K562 (cell line): ENCODE data around the gene C19orf12. TPM values are rescaled to one million over a fixed set of nuclear protein-coding genes. Genes with fewer than 3 reads are reported as not detected.

Experiments used
- ATAC-seq: fragments of 200-7000 bp; cut with Tn5 transposase; 3 replicates; pipeline ENCODE4 v1.9.1; 2020; ENCODE audit warnings: moderate library complexity
- BruUV-seq: library from RNA; stranded (reverse); fragments of 400-500 nt; replicated peaks from 2 replicates; lab custom pipeline; 2021; lab: Mats Ljungman, UMichigan
- CTCF ChIA-PET: fragments of 300-600 bp; formaldehyde crosslinking; extraction: SDS; loops from one replicate; lab custom pipeline; 2021; ENCODE audit warnings: low intra/inter-chr PET ratio; lab: Yijun Ruan, JAX
- POLR2A ChIA-PET: fragments of 300-600, 350-650 bp; sonication (Branson Sonifier 250); formaldehyde crosslinking; extraction: SDS; loops from one replicate; lab custom pipeline; 2021; ENCODE audit warnings: antibody characterized with exemption, inconsistent platforms; lab: Yijun Ruan, JAX
- DNase-seq, 4 experiments: peaks; one replicate each; pipeline versions ENCODE4 v3.0.0 to v3.0.0-alpha.2; 2011 to 2018; ENCODE audit warnings: low spot score in 3 of 4, mixed read lengths in 3 of 4; ENCODE audit errors: extremely low read depth in 1 of 4
- FAIRE-seq: peaks from 2 replicates; lab custom pipeline; 2011; peaks lifted over from hg19 to GRCh38; lab: Jason Lieb, UNC
- H2AFZ ChIP-seq: 2 replicates; pipeline ENCODE4 v1.6.0; 2011; ENCODE audit warnings: low read depth, low read length, control low read depth, inconsistent platforms
- H3K27ac ChIP-seq: fragments of 200-600 bp; 3 replicates; pipeline ENCODE4 v1.8.0; 2011; ENCODE audit warnings: low read depth, mild to moderate bottlenecking, control low read depth, inconsistent platforms, low read length, moderate library complexity, mixed read lengths; ENCODE audit errors: extremely low read depth
- H3K27me3 ChIP-seq, 2 experiments: fragments of 300-600 bp in 1 of 2; 2 replicates in 1 of 2; 3 replicates in 1 of 2; pipeline versions ENCODE4 v1.6.0 to v1.8.0; 2011; ENCODE audit warnings: inconsistent platforms in 2 of 2, low read length in 2 of 2, mild to moderate bottlenecking in 1 of 2, mixed read lengths in 1 of 2, moderate library complexity in 1 of 2; ENCODE audit not compliant: control insufficient read depth in 2 of 2, insufficient read depth in 2 of 2
- H3K36me3 ChIP-seq: fragments of 300-600 bp; 3 replicates; pipeline ENCODE4 v1.8.0; 2011; ENCODE audit warnings: mild to moderate bottlenecking, low read length, inconsistent platforms; ENCODE audit not compliant: control insufficient read depth, insufficient read depth
- H3K4me1 ChIP-seq, 2 experiments: fragments of 200-600 bp in 1 of 2; replicated peaks in 1 of 2; 2 replicates in 1 of 2; 3 replicates in 1 of 2; pipeline versions ENCODE4 v1.5.1 to v1.8.0; 2011; ENCODE audit warnings: inconsistent platforms in 2 of 2, low read length in 2 of 2, mild to moderate bottlenecking in 1 of 2, mixed read lengths in 1 of 2, moderate library complexity in 1 of 2; ENCODE audit not compliant: control insufficient read depth in 2 of 2, insufficient read depth in 2 of 2
- H3K4me2 ChIP-seq: 2 replicates; pipeline ENCODE4 v1.6.1; 2011; ENCODE audit warnings: low read length, control low read depth, inconsistent platforms, mixed read lengths; ENCODE audit not compliant: insufficient read depth
- H3K4me3 ChIP-seq: fragments of 200-600 bp; sonication (generic), shearing (Covaris generic); 2 replicates; pipeline ENCODE4 v1.5.1; 2016; ENCODE audit warnings: control low read depth, inconsistent platforms
- H3K79me2 ChIP-seq: fragments of 200-600 bp; 3 replicates; pipeline ENCODE4 v1.8.0; 2011; ENCODE audit warnings: low read length, inconsistent platforms; ENCODE audit not compliant: control insufficient read depth, insufficient read depth
- H3K9ac ChIP-seq, 2 experiments: 2 replicates each; pipeline versions ENCODE4 v1.6.0 to v1.6.1; 2011; ENCODE audit warnings: low read depth in 2 of 2, low read length in 2 of 2, control low read depth in 1 of 2, inconsistent platforms in 1 of 2, mild to moderate bottlenecking in 1 of 2, mixed read lengths in 1 of 2; ENCODE audit not compliant: insufficient read depth in 1 of 2
- H3K9me1 ChIP-seq: one replicate; pipeline ENCODE4 v1.6.0; 2011; ENCODE audit warnings: inconsistent platforms, mild to moderate bottlenecking, low read length, moderate library complexity; ENCODE audit not compliant: control insufficient read depth, insufficient read depth
- H3K9me3 ChIP-seq: replicated peaks from 2 replicates; pipeline ENCODE4 v1.5.1; 2011; ENCODE audit warnings: low read depth, low read length, inconsistent platforms; ENCODE audit not compliant: control insufficient read depth, insufficient read depth
- H4K20me1 ChIP-seq: replicated peaks from 2 replicates; pipeline ENCODE4 v1.6.1; 2011; ENCODE audit warnings: low read length, inconsistent platforms, mixed read lengths; ENCODE audit not compliant: control insufficient read depth, insufficient read depth
- AFF1 ChIP-seq, 2 experiments: fragments of 450-650 bp; IDR thresholded peaks; 2 replicates each; pipeline ENCODE4 v1.6.1; 2018; ENCODE audit warnings: mild to moderate bottlenecking in 2 of 2, low read depth in 1 of 2; ENCODE audit not compliant: partially characterized antibody in 2 of 2
- BCL6 ChIP-seq: fragments of 250-450 bp; sonication (Bioruptor Pico); IDR thresholded peaks from 2 replicates; pipeline ENCODE4 v1.4.0; 2020
- ZNF398 ChIP-seq: fragments of 250-450 bp; sonication (Bioruptor Pico); IDR thresholded peaks from 2 replicates; pipeline ENCODE4 v1.8.0; 2021; ENCODE audit warnings: moderate library complexity, mild to moderate bottlenecking, inconsistent platforms
- ZNF511 ChIP-seq: sonication (generic); formaldehyde crosslinking; IDR thresholded peaks from 2 replicates; pipeline ENCODE4 v1.8.0; 2022; ENCODE audit warnings: mild to moderate bottlenecking, missing genetic modification reagents
- ZNF77 ChIP-seq: fragments of 250-450 bp; sonication (Bioruptor Pico); IDR thresholded peaks from 2 replicates; pipeline ENCODE4 v1.5.0; 2020
- WGBS: fragments of 100-300 bp; shearing (Covaris generic); methylation state at CpG from one replicate; pipeline ENCODE4 v1.1.6; 2016; ENCODE audit warnings: low coverage, mixed read lengths; ENCODE audit not compliant: insufficient coverage; ENCODE audit errors: missing lambda C conversion rate; 5-methylcytosine and 5-hydroxymethylcytosine counted together
- in situ Hi-C: fragments of 300-500 bp; cut with MboI; formaldehyde crosslinking; loops from 4 replicates; pipeline ENCODE4 v1.15.0; 2018; ENCODE audit warnings: inconsistent platforms, mixed read lengths
- intact Hi-C: fragments of 100-400 bp; cut with micrococcal nuclease; formaldehyde crosslinking; loops from 2 replicates; pipeline ENCODE4 v1.14.2; 2022
- polyA plus RNA-seq, 8 experiments: library from polyadenylated mRNA; depleted of rRNA in 4 of 8; stranded (reverse) in 5 of 8; unstranded in 3 of 8; fragments of >200 nt; fragmentation: Nextera tagmentation in 2 of 8; fragmentation: Illumina TruSeq in 1 of 8; extraction: Ambion mirVana in 2 of 8; extraction: Trizol in 1 of 8; gene quantifications; 2 replicates each; pipeline versions ENCODE4 v1.2.1 to v1.2.3, GENCODE V29; 2011 to 2014; ENCODE audit warnings: inconsistent platforms in 1 of 8, missing spikeins in 1 of 8
- total RNA-seq, 7 experiments: library from RNA; depleted of rRNA in 6 of 7; stranded (reverse); fragments of >200 nt in 6 of 7; fragmentation: Illumina TruSeq in 2 of 7; extraction: Trizol in 2 of 7; gene quantifications; 2 replicates each; pipeline versions ENCODE4 v1.2.1 to v1.2.3, GENCODE V29; 2011 to 2021; ENCODE audit warnings: low replicate concordance in 1 of 7

The C19orf12 gene
- total and polyA plus RNA-seq, 9 of the 15 experiments (the other 6 are each of a cell fraction or from before 2014, with no cell fraction given), result 1.9 to 14.5 (median 10.2) TPM

- H3K79me2 ChIP-seq, result peaks cover 25% of the 10 kb centered on the region
- H4K20me1 ChIP-seq, result no peaks in the 10 kb centered on the region
- BruUV-seq, result no TSS peak
- in situ Hi-C loops (no loop called here), intact Hi-C loops (loop anchor here (10.0 kb wide), 1 partner anchor 188 kb away; the partner anchor contains the start of gene VSTM2B)
- FAIRE-seq (no peak), ATAC-seq (no peak), DNase-seq (no peak)
- 53% methylated on average over 8 of the region's 9 CpGs for WGBS
- no peak for TF ChIP-seq ZNF77 (CRISPR knock-in tag)
- TF ChIP-seq AFF1 (IDR thresholded peaks at IDR 0.05; ENCODE audit: low read depth in 1 of 2, partially characterized antibody in 2 of 2), result no peak
- no peak for TF ChIP-seq ZNF398
- no peak for TF ChIP-seq BCL6 (CRISPR knock-in tag)
- no peak for TF ChIP-seq ZNF511
- H3K27ac ChIP-seq, result no peak overlapping the region
- peaks cover 7 to 37% of the 10 kb centered on the region in 2 experiments; a peak in 4 of 5 replicates for H3K4me1 ChIP-seq
- no peak overlapping the region; a peak in 1 of 4 replicates for H3K9ac ChIP-seq
- H3K36me3 ChIP-seq, result peaks cover 8% of the 10 kb centered on the region; the same call in 2 of the 3 replicates
- ChIA-PET POLR2A (interaction anchor here (0.6 to 1.3 kb wide), 3 partner anchors 10 to 105 kb away, joined by 3 read pairs; no protein-coding TSS in a partner anchor), CTCF (no interaction called here)
- H3K9me1 ChIP-seq, result no peaks in the 10 kb centered on the region
- H3K27me3 ChIP-seq, result no peaks in the 10 kb centered on the region
- H3K4me3 ChIP-seq, result no peak overlapping the region
- H3K4me2 ChIP-seq, result no peak overlapping the region
- H2AFZ ChIP-seq, result no peak overlapping the region
- no peaks in the 10 kb centered on the region for H3K9me3 ChIP-seq
These were observed 2.1 kb downstream of the C19orf12 start for GRCh38 chr19:29712744-29713516.
